ENCODE measurements around the gene TRPM1.

The TRPM1 gene

GRCh38 chr15:31082771-31083369 lies 18.7 kb downstream of the TRPM1 start:
- DNase-seq (ENCODE audit: low spot score): no peak

DNA sequence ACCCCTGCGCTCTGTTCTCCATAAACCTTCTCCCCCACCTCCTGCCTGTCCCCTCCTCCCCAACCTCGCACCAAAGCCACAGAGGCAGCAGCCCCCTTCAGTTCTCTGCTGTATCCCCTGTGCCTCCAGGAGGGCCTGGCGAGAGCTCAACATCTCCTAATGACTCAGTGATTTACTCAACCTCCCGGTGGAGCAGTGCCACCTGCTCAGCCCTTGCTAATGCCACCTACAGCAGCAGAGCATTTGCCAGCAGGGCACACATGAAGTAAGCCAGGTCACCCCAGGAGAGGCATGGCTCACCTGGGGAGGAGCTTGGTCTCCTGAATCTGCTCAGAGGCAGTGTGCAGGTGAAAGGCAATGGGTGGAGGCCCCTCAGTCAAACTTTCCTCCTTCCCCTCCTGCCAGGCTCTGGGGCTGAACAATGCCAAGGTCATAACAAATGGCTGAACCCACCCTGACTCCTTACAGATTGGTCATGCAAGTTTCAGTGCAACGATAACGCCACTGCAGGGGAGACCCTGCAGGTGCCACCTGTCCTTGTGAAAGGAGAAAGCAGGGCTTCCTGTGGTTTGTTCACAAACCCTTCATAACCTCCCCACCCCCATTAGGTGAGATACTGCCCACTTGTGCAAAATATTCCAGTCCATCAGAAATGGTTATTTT lies 19.8 kb downstream of the TRPM1 start:
- no peak for DNase-seq (ENCODE audit: low spot score)

DNA sequence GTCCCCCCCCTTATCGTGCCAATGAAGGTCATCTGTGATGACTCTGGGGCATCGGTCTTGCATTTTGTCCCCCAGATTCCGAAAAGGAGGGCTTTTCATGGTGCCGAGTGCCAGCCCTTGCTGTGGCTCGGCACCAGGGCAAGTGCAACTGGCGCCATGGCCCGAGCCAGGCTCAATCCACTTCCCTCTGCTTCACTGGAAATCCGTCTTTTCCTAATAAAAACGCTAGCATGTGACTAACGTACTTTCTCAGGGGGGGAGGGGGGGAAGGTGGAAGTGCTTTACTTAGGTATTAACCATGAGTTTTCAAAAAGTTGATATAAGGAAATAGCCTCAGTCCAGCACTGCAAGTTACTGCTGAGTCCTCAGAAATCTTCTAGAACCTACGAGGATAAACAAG lies 20.5 kb downstream of the TRPM1 start:
- DNase-seq (ENCODE audit: low spot score): no peak

DNA sequence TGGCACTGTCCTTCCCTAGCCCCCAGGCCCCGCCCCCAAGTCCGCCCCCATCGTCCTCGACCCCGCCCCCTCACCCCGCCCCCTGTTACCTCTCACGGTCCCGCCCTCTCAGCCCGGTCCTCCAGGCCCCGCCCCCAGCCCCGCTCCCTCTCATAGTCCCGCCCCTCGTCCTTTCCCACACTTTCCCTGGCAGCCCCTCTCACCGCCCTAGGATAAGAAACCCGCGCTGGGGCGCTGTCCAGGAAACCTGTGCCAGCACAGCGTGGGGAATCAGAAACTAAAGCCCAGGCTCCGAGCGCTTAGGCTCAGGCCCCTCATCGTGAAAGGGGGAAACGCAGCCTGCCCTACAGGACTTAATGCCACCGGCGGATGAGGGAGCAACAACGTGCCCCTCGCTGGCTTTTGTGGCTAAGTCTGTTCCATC lies 20.9 kb downstream of the TRPM1 start:
- peak; percentile 47 for DNase-seq (ENCODE audit: low spot score)

- DNase-seq (ENCODE audit: low spot score): peak; percentile 73
Observed at GRCh38 chr15:31079519-31079918, 22.0 kb downstream of the TRPM1 start.

DNA sequence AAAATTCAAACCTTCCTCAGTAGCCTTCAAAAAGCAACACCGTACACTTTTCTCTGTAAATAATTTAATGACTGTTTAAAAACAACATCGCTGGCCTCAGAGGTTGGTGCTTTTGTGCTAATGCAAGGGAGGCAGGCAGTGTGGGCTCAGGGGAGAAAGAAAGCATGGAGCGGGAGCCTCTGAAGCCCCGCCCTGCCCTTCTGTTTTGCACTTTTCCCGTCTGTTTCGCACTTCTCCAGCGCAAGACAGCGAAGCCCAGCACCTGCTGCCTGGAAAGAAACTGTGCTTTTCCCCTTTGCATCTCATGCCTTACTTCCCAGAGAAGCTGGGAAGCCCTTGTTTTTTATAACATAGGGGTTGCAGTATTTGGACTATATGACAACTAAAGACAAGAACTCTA lies 23.1 kb downstream of the TRPM1 start:
- no peak for DNase-seq (ENCODE audit: low spot score)

DNA sequence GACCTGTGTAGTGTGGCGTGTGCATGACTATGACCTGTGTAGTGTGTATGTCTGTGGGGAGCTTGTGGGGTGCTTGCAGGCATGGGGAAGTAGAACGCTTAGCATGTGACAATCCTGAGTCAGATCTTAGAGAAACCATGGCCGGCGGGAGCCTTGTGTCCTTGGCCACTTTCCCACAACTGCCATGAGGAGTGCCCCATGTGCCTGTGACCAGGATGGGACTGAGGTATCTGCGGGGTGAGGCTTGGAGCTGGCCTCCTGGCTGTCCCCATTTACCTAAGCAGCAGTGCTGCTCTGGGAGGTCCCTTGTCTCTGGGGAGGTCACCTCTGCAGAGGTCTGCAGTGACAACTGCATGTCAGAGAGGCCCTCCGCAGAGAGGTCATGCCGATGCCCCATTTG lies 23.6 kb downstream of the TRPM1 start:
- DNase-seq (ENCODE audit: low spot score): no peak

DNA sequence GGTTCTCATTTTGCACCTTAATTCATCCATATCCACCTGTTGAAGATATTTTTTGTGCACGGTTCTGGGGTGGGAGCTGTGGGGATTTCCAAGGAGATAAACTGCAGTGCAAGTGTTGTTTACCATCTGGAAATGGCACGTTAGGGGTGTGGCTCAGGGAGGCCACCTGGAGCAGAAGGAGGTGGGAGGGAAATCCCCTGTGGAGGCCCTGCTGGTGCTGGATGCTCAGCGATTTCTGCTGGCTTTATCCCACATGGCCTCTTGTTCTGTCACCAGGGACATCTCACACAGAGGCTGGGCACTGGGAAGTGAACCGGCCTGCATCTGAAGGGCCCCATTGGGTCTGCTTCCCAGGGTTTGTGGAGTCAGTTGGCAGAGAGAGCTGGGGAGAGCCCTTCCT lies 24.3 kb downstream of the TRPM1 start:
- no peak for DNase-seq (ENCODE audit: low spot score)

DNA sequence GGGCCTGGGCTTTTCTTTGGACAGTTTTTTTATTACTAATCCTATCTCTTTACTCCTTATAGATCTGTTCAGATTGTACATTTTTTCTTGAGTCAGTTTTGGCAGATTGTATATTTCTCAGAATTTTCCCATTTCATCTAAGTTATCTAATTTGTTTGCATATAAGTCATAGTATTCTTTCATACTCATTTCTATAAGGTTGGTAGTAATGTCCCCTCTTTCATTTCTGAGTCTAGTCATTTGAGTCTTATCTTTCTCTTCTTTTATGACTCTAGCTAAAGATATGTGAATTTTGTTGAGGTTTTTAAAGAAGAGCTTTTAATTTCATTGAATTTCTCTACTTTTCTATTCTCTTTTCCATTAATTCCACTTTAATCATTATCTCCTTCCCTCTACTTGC lies 27.2 kb downstream of the TRPM1 start:
- no peak for DNase-seq (ENCODE audit: low spot score)

DNA sequence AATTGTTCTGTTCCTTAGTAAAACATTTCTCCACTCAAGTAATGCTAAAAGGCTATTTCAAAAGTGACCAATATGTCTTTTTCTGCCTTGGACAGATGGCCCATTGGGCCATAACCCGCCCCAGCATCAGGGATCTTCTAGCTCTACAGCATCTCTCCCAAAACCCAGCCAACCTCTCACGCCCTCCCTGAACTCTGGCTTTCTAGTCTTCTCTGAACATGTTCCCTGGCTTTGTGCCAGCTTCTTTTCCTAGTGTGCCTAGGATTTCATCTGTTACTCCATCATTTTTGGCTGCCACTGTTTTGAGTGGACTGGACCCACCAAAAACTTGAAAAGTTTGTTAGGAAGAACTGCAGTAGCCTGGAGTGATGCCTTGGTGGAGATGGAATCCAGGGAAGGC lies 30.7 kb downstream of the TRPM1 start:
- DNase-seq (ENCODE audit: low spot score): no peak

DNA sequence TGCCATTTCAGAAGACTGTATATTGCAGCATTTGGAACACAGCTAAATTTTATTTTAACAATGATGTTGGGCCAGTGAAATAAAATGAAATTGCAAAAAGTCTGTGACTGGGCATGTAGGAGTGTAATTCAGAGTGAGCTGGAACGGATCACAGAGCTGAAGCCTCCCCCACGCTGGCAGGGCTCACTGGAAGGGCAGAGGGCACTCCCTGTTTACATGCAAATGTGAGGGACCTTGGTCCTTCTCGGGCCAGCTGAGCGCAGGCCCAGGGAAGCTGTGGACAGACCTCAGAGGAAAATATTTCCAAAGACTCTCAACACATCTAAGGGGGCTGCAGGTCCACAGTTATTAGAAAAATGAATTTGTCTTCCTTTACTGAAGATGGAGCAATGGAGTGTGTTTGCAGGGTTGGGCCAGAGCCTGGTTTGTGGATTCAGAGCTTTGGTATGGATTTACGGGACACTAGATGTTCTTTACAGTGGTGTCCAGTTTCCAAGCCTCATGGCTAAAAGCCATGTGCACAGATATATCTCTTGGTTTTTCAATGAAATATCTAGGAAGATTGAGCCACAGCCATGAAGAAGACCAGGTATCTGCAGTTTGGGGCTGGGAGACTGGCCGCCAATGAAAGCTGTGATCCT lies 32.0 kb downstream of the TRPM1 start:
- DNase-seq (ENCODE audit: low spot score): peak; percentile 51

- no peak for DNase-seq (ENCODE audit: low spot score)
Observed at GRCh38 chr15:31067890-31068603, 33.5 kb downstream of the TRPM1 start.

DNA sequence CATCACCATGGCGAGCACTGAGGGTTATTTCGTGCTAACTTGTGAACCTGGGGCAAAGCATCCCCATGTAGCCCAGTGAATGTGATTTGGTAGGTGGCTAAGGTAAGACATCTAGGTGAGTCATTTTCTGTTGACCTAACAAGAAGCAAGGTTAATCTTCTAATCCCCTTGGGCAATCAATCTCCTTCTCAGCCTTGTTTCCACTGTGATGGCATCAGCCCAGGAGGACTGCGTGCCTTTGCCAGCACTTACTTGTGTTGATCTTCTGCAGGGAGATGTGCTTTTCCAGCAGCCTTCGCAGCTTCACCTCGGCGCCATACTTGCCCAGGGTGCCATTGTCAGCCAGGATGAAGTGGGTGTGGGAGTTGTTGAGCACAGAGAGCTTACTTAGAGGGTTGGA lies 35.7 kb downstream of the TRPM1 start:
- DNase-seq (ENCODE audit: low spot score): no peak

DNA sequence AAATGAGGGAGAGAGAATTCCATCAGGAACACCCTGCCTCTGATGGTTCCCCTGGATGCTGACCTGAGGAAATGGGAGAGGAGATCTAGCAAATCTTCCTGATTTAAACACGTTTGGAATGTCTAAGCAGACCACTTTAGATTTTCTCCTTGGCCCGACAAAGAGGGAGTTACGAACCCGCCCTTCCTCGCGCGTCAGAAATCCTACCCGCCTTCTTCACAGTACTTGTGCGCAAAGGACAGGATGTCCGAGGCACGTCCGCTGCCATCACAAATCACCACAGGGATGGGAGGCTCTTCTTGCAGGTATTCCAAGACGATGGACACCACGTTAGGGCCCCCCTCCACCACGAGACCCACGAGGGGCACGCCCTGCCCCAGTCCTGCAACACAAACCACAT lies 38.6 kb downstream of the TRPM1 start:
- DNase-seq (ENCODE audit: low spot score): no peak

- no peak for DNase-seq (ENCODE audit: low spot score)
Observed at GRCh38 chr15:31062310-31062847, 39.1 kb downstream of the TRPM1 start.

- DNase-seq (ENCODE audit: low spot score): no peak
Observed at GRCh38 chr15:31060429-31061140, 40.9 kb downstream of the TRPM1 start.

GRCh38 chr15:31058236-31058962 lies 43.1 kb downstream of the TRPM1 start:
- no peak for DNase-seq (ENCODE audit: low spot score)

GRCh38 chr15:31051496-31052080 lies 49.9 kb downstream of the TRPM1 start:
- DNase-seq (ENCODE audit: low spot score): no peak

DNA sequence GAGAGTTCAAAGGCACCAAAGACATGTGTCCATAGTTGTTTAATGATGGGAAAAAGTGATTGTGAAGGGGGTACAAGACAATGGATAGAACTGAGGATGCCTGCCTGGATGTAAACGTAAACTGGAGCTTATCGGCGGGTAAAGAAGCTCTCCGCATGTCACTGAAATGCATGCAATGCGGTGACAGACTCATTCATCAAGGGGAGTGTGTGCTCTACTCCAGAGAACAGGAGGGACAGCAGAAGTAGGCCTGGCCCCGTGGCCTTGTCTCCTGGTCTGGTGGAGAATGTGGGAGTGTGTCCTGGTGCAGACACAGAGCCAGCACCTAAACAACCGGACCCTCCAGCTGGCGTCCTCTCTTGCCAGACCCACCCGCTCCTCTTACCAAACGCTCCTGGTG lies 50.6 kb downstream of the TRPM1 start:
- no peak for DNase-seq (ENCODE audit: low spot score)

DNA sequence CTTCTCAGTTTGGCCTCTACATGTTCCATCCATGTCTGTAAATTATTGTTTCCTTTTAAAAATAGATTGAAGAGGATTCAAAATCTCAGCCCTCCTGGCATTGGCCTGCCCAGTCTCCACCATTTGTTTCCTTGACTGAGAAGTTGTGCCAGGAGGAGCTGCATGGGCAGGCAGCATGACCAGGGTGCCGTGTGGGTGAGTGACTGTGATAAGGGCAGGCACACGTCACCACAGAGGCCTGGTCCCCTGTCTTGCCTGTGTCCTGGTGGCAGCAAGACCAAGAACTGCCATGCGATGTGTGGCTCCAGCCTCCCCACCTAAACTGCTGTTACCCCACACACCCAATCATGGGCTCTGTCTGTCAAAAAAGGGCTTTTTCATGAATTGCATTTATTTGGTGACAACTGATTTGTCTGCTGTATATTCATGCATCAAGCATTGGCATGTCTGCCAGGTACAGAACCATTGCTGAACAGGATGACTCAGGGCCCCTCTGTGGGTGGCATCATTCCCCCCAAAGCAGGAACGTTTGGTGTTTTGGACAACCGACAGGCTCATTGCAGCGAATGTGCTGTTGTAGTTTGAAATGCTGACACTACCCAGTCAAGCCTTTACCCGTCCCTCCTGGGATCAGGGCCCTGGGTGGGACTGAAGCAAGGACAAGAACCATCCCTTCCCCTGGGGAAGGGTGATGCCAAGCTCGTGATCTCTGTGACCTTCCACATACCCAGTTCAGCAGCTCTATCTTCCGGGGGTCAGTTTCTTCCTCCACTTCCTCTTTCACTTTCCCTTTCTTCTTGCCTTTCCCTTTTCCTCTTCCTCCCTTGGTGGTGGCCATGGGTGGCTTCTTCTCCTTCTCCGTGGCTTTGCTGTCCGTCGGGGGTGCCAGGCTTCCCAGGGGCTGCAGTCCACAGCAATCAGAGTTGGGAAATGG lies 51.6 kb downstream of the TRPM1 start:
- DNase-seq (ENCODE audit: low spot score): no peak
